ENCODE data around the gene MLST8.
A peak's percentile ranks its signal among the peaks of the same experiment; 100 is the strongest.
"Not testable (repeated sequence)": the region's sequence is repeated elsewhere in the genome, so short reads cannot be mapped to it uniquely, and the experiment has no call there.

MLST8 gene

DNA sequence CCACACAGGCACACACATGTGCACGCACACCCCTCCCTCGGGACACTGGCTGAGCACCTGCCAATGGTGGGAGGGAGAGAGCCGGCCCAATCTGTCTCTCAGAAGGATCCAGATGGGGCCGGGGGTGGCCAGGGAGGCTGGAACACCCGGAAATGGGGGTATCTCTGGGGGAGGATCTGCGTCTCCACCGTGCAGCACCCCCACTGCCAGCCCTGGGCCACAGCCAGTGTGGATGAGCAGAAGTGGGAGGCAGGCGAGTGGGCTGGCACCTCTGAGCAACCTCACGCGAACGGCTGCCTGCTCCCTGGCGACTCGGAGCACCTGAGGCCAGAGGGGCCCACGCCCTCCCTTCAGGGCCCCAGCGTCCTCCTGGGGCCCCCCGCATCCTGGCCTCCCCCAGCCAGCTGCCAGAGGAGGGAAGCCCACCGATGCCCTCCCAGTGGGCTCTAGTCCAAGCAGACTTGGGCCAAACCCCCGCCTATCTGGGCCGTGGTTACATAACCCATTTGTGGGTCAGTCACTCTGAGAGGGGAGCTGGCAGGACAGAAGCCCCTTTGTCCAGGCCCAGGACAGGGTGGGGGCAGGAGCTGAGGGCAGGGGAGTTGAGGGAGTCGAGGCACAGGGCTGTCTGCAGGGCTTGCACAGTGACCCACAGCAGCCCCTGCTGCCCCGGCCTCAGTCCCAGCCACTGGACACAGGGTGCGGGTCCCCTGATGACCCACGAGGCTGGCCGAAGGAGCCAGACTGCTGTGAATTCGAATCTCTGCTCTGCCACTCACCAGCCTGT is 14.4 kb upstream of the MLST8 start:
- DNase-seq: no peak

- DNase-seq: no peak
These were observed 13.9 kb upstream of the MLST8 start for GRCh38 chr16:2191446-2191706.

DNA sequence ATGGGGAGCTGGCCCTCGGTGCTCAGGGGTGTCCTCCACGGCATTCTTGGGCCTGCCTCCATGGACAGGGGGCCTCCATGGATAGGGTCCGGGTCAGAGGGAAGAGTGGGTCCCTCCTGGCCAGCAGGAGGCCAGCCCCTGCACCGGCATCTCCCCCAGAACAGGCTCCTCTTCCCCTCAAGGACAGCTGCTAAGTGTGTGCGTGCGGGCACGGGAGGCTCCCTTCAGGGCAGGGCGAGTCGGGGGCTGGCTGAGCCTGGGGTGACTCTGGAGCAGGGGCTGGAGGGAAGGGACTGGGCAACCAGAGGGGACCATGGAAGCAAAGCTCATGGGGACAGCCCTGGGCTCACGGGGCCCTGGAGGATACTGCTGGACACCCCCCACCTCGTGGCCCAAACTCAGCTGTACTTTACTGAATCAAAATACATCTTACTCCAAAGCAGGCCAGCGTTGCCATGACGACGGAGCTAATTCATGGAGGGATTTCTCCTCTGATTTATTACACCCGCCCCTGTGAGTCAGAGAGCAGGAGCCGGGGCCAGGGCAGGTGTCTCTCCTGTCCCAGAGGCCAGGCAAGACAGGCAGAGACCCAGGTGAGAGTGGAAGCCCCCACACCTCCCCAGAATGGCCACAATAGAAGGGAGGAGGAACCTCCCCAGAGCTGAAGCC is 11.0 kb upstream of the MLST8 start:
- DNase-seq: no peak

DNA sequence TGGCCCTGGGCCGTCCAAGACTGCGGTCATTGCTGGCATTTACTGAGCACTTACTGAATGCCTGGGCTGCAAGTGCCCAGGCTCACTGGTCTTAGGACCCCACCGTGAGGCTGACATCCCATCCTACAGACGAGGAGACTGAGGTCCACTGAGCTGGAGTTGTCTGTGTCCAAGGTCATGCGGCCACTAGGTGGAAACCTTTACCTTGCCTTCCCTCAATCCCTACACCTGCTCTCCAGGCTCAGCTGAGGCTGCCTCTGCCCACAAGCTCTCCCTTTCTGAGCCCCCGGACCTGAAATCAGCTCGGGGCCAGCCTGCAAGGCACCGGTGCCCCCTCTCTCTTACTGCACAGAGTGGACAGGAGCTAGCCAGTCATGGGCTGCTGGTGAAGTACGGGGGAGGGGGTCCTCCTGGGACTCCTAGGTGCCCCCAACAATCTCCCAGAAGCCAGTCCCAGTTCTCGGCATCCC is 10.4 kb upstream of the MLST8 start:
- peak; percentile 83 for DNase-seq

GRCh38 chr16:2195322-2196161 is 9.7 kb upstream of the MLST8 start:
- DNase-seq: no peak

GRCh38 chr16:2196162-2196980 is 8.9 kb upstream of the MLST8 start, which contains the start of gene CASKIN1:
Gene CASKIN1, minus strand, starts transcription at chr16:2196605. Its CDS starts 173 bp downstream, at chr16:2196432.
- peak; percentile 71 for DNase-seq

- DNase-seq: no peak
These were observed 8.2 kb upstream of the MLST8 start for GRCh38 chr16:2196981-2197511.

- DNase-seq: no peak
These were observed 7.5 kb upstream of the MLST8 start for GRCh38 chr16:2197765-2198164.

- no peak for DNase-seq
These were observed 7.0 kb upstream of the MLST8 start for GRCh38 chr16:2198283-2198682.

DNA sequence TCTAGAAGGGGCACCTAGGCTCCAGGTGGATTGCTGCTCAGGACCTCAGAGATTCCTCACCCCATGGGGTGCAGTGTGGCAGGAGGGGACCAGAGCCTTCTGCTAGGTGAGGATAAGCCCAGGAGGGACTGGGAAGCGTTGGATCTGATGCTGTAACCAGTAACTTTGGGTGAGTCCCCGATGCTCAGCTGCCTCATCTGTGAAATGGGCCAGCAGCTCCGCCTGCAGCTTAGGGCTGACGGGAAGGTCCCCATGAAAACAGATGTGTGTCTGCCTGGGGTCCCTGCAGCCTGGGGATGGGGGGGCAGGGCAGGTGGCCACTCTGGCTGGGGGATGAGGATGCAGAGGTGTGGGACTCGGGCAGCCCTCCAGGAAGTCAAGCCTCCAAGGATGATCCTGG is 6.2 kb upstream of the MLST8 start:
- DNase-seq: no peak

- DNase-seq: no peak
These were observed 5.6 kb upstream of the MLST8 start for GRCh38 chr16:2199621-2200139.

- no peak for DNase-seq
These were observed 4.9 kb upstream of the MLST8 start for GRCh38 chr16:2200313-2200712.

DNA sequence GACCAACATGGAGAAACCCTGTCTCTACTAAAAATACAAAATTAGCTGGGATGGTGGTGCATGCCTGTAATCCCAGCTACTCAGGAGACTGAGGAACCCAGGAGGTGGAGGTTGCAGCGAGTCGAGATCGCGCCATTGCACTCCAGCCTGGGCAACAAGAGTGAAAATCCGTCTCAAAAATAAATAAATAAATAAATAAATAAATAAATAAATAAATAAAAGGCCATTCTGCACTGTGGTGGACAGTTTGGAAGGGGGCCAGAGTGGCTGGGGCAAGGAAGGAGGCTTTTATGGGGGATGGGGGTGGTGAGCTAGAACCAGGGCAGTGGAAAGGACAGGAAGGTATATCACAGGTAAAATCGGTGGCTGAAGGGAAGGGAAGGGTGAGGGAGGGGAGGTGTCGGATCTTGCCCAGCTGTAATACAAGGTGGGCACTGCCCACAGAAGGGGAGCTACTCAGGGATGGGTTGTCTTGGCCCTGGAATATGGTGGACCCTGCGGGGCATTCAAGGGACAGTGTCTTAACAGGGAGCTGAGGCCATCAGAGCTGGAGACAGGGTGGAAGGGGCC is 2.0 kb upstream of the MLST8 start:
- not testable (repeated sequence) for DNase-seq

- no peak for DNase-seq
These were observed 694 bp upstream of the MLST8 start for GRCh38 chr16:2204416-2205103.

DNA sequence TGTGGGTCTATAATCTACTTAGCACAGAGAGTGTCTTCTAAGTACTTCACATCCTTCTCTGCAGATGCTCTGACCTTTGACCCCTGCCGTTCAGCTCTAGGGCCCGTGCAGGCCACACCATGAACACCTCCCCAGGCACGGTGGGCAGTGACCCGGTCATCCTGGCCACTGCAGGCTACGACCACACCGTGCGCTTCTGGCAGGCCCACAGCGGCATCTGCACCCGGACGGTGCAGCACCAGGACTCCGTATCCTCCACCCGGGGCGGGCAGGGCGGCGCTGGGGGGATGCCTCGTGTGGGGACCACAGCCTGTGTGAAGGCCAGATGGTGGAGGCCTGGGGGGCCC is 686 bp downstream of the MLST8 start:
- no peak for DNase-seq

DNA sequence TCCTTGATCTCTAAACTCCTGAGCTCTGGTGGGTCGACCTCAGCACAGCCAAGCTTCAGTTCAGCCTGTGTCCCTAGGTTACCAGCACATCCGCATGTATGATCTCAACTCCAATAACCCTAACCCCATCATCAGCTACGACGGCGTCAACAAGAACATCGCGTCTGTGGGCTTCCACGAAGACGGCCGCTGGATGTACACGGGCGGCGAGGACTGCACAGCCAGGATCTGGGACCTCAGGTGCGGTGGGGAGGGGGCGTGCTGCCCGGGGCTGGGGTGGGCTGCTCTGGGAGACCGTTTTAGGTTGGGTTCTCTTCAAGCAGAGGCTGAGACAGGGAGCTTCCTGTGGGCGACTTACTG is 1.1 kb downstream of the MLST8 start:
- DNase-seq: no peak

- DNase-seq: no peak
These were observed 1.7 kb downstream of the MLST8 start for GRCh38 chr16:2206780-2207433.

DNA sequence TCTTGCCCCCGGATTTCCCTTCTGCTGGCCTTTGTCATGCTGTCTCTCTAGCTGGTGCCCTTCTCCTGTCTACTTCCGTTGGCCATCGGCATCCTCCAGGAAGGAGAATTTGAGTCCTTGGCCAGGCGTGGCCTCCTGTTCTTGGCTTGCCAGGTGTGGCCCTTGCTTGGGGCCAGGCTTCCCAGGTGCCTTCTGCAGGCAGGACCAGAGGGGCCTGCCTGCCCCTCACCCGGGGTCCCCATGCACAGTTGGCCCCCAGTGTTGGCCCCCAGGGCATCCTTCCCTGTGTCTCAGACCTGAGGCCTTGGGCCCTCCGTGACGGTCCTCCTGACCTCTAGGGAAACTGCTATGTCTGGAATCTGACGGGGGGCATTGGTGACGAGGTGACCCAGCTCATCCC is 2.6 kb downstream of the MLST8 start:
- DNase-seq: no peak

- no peak for DNase-seq
These were observed 3.1 kb downstream of the MLST8 start for GRCh38 chr16:2208308-2208707.

- no peak for DNase-seq
These were observed 3.5 kb downstream of the MLST8 start for GRCh38 chr16:2208772-2209171.
